GM12865 (cell line): ENCODE data around the gene TBC1D8B.

Experiments
- DNase-seq: peaks from one replicate; pipeline ENCODE4 v3.0.0; 2010; ENCODE audit warnings: low read depth
- H3K4me3 ChIP-seq: 2 replicates; pipeline ENCODE4 v1.5.1; 2011; ENCODE audit warnings: mild to moderate bottlenecking, low read depth, low read length, control low read depth
- CTCF ChIP-seq: IDR thresholded peaks from 2 replicates; pipeline ENCODE4 v1.5.1; 2011; ENCODE audit warnings: low read length, control low read depth, low read depth, inconsistent platforms; ENCODE audit not compliant: insufficient read depth; ENCODE audit errors: missing control alignments

The TBC1D8B gene

GRCh38 chrX:106903856-106904528 lies 101.5 kb downstream of the TBC1D8B start:
- DNase-seq: no peak
- TF ChIP-seq CTCF: no peak
- H3K4me3 ChIP-seq: no peak overlapping the region

GRCh38 chrX:106905064-106905708 lies 102.7 kb downstream of the TBC1D8B start:
- DNase-seq: no peak

GRCh38 chrX:106906361-106906760 lies 103.9 kb downstream of the TBC1D8B start:
- no peak for DNase-seq
- H3K4me3 ChIP-seq: no peak overlapping the region
- no peak for TF ChIP-seq CTCF

More at GRCh38 chrX:106905064-106905708, 102.7 kb downstream of the TBC1D8B start:
- H3K4me3 ChIP-seq: no peak overlapping the region
- no peak for TF ChIP-seq CTCF

GRCh38 chrX:106912864-106913263 lies 110.4 kb downstream of the TBC1D8B start:
- no peak for DNase-seq
- H3K4me3 ChIP-seq: no peak overlapping the region
- no peak for TF ChIP-seq CTCF

- TF ChIP-seq CTCF: no peak
- no peak for DNase-seq
These were observed 115.5 kb downstream of the TBC1D8B start for GRCh38 chrX:106917830-106918500.

GRCh38 chrX:106919932-106920452 lies 117.5 kb downstream of the TBC1D8B start, which contains the start of gene CLDN2:
CLDN2 (plus strand) TSS chrX:106920402; CDS start chrX:106928229, 7,827 bp downstream.
- no peak within 1 kb of the TSS for H3K4me3 ChIP-seq
- DNase-seq: no peak
- TF ChIP-seq CTCF: no peak

More at GRCh38 chrX:106917830-106918500, 115.5 kb downstream of the TBC1D8B start:
- no peak overlapping the region for H3K4me3 ChIP-seq
